PC-9 (cell line): ENCODE data around the gene OAS2. TPM values are rescaled to one million over a fixed set of nuclear protein-coding genes. Genes with fewer than 3 reads are reported as not detected.

ENCODE experiments used
- BruUV-seq: library from RNA; stranded (reverse); fragments of 400-500 nt; replicated peaks from 2 replicates; lab custom pipeline; 2021; lab: Mats Ljungman, UMichigan
- CTCF ChIA-PET: fragments of 300-600 bp; sonication (Branson Sonifier 250); formaldehyde crosslinking; loops from one replicate; lab custom pipeline; 2022; ENCODE audit warnings: antibody characterized with exemption; lab: Charles Lee
- POLR2A ChIA-PET: fragments of 300-600 bp; sonication (Branson Sonifier 250); formaldehyde crosslinking; loops from one replicate; lab custom pipeline; 2022; ENCODE audit warnings: antibody characterized with exemption; ENCODE audit not compliant: unreplicated experiment; lab: Charles Lee
- DNase-seq, 2 experiments: peaks; one replicate each; pipeline versions ENCODE4 v3.0.0 to v3.0.0-alpha.2; 2015 to 2022; ENCODE audit warnings: mixed read lengths in 1 of 2
- H2AFZ ChIP-seq: fragments of 200-600 bp; sonication (generic); 2 replicates; pipeline ENCODE4 v1.8.1; 2017; ENCODE audit warnings: antibody characterized with exemption
- H3F3A ChIP-seq: fragments of 200-600 bp; sonication (generic); 2 replicates; pipeline ENCODE4 v1.8.1; 2017; ENCODE audit warnings: antibody characterized with exemption, mild to moderate bottlenecking, low read depth; ENCODE audit not compliant: insufficient read depth
- H3K27ac ChIP-seq: fragments of 200-600 bp; sonication (generic); 2 replicates; pipeline ENCODE4 v1.6.1; 2016; ENCODE audit warnings: mixed run types
- H3K27me3 ChIP-seq: fragments of 200-600 bp; sonication (generic); 2 replicates; pipeline ENCODE4 v1.6.1; 2016; ENCODE audit warnings: low read depth, mixed run types; ENCODE audit not compliant: insufficient read depth
- H3K36me3 ChIP-seq: fragments of 200-600 bp; sonication (generic); 2 replicates; pipeline ENCODE4 v1.6.1; 2016; ENCODE audit warnings: low read depth, mixed run types
- H3K4me1 ChIP-seq: fragments of 200-600 bp; sonication (generic); replicated peaks from 2 replicates; pipeline ENCODE4 v1.6.1; 2016; ENCODE audit warnings: mixed run types; ENCODE audit not compliant: insufficient read depth
- H3K4me2 ChIP-seq: fragments of 200-600 bp; sonication (generic); 2 replicates; pipeline ENCODE4 v1.6.1; 2017; ENCODE audit warnings: mixed run types
- H3K4me3 ChIP-seq: fragments of 200-600 bp; sonication (generic); 2 replicates; pipeline ENCODE4 v1.6.1; 2016; ENCODE audit warnings: mixed run types
- H3K79me2 ChIP-seq: fragments of 200-600 bp; sonication (generic); 2 replicates; pipeline ENCODE4 v1.6.1; 2017; ENCODE audit warnings: low read depth, mixed run types
- H3K9me2 ChIP-seq: fragments of 200-600 bp; sonication (generic); 2 replicates; pipeline ENCODE4 v1.8.1; 2017; ENCODE audit warnings: mild to moderate bottlenecking; ENCODE audit not compliant: insufficient read depth
- H3K9me3 ChIP-seq: fragments of 200-600 bp; sonication (generic); 2 replicates; pipeline ENCODE4 v1.8.1; 2016; ENCODE audit warnings: low read depth; ENCODE audit not compliant: insufficient read depth
- H4K20me1 ChIP-seq: fragments of 200-600 bp; sonication (generic); 2 replicates; pipeline ENCODE4 v1.8.1; 2017; ENCODE audit not compliant: insufficient read depth
- CTCF ChIP-seq: fragments of 200-600 bp; sonication (generic); conservative IDR thresholded peaks from 2 replicates; pipeline ENCODE4 v1.6.1; 2017; ENCODE audit warnings: mixed run types, antibody characterized with exemption, mild to moderate bottlenecking, moderate library complexity
- EZH2 ChIP-seq: fragments of 200-600 bp; sonication (generic); IDR thresholded peaks from 2 replicates; pipeline ENCODE4 v1.8.0; 2017; ENCODE audit warnings: antibody characterized with exemption, low read depth
- intact Hi-C: fragments of 100-400 bp; cut with micrococcal nuclease; formaldehyde crosslinking; loops from one replicate; pipeline ENCODE4 v1.10.0; 2022; ENCODE audit not compliant: unreplicated experiment
- total RNA-seq: library from RNA; stranded (reverse); gene quantifications from 2 replicates; pipeline ENCODE4 v1.2.3, GENCODE V29; 2021

Gene OAS2
- total RNA-seq, 1 experiment from 2014 or later = 0.98 TPM

- Histone ChIP-seq H3K27me3 (no peaks in the 10 kb centered on the region), H3K9me2 (no peaks in the 10 kb centered on the region), H3K36me3 (no peaks in the 10 kb centered on the region), H3K4me2 (peak overlapping the region; percentile 53), H3K27ac (peak overlapping the region; percentile 78), H4K20me1 (no peaks in the 10 kb centered on the region), H3K4me1 (peaks cover 20% of the 10 kb centered on the region), H3K4me3 (no peak overlapping the region), H3K9me3 (no peaks in the 10 kb centered on the region), H3F3A (peaks cover 14% of the 10 kb centered on the region; the same call in 1 of the 2 replicates), H2AFZ (no peak overlapping the region; the same call in 1 of the 2 replicates), H3K79me2 (no peaks in the 10 kb centered on the region)
- POLR2A ChIA-PET = no interaction called here
- intact Hi-C loops = no loop called here
- DNase-seq = no peak
- CTCF ChIA-PET = interaction anchor here (0.6 to 1.3 kb wide), 2 partner anchors 49 to 343 kb away, joined by 4 to 6 read pairs; no protein-coding TSS in a partner anchor
- TF ChIP-seq CTCF (no peak), EZH2 (no peak)
- no TSS peak for BruUV-seq
These were observed 63.2 kb downstream of the OAS2 start for GRCh38 chr12:113041560-113041959.

DNA sequence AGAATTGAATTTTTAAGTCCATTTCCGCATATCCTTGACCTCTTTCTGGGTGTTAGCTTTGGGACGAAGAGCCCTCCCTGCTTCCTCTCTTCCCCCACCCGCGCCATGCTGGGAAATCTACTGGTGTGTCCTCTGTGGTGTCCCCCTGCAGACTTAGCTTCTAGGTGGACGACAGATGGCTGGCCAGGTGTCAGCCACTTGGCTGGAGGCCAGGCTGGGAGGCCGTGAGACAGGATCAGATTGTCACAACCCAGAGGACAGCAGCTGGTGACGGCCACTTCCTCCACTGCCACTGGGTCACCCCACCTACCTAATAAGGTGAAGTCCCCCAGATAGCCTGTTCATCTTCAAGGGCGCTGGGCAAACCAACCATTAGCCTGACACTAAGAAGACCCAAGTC is 64.9 kb downstream of the OAS2 start:
- Histone ChIP-seq H3K4me3 (no peak overlapping the region), H3K27ac (no peak overlapping the region), H3K79me2 (no peaks in the 10 kb centered on the region), H3K36me3 (no peaks in the 10 kb centered on the region), H3F3A (peaks cover 15% of the 10 kb centered on the region; the same call in 1 of the 2 replicates), H3K9me2 (no peaks in the 10 kb centered on the region), H3K4me2 (no peak overlapping the region), H4K20me1 (no peaks in the 10 kb centered on the region), H3K27me3 (no peaks in the 10 kb centered on the region), H2AFZ (no peak overlapping the region), H3K9me3 (no peaks in the 10 kb centered on the region), H3K4me1 (peaks cover 20% of the 10 kb centered on the region)
- no peak for TF ChIP-seq EZH2
- ChIA-PET POLR2A (no interaction called here), CTCF (no interaction called here)
- no peak for DNase-seq
- no TSS peak for BruUV-seq
- intact Hi-C loops = no loop called here

- H3K79me2 ChIP-seq = no peaks in the 10 kb centered on the region
- H3K27me3 ChIP-seq = no peaks in the 10 kb centered on the region
- peaks cover 18% of the 10 kb centered on the region; the same call in 1 of the 2 replicates for H3F3A ChIP-seq
- no peak for TF ChIP-seq EZH2
- TF ChIP-seq CTCF = no peak
- BruUV-seq = no TSS peak
- H3K27ac ChIP-seq = no peak overlapping the region
- H4K20me1 ChIP-seq = no peaks in the 10 kb centered on the region
- H3K4me2 ChIP-seq = no peak overlapping the region
- no peaks in the 10 kb centered on the region for H3K36me3 ChIP-seq
- ChIA-PET POLR2A (interaction anchor here (0.6 kb wide), 2 partner anchors 201 to 412 kb away, joined by 3 read pairs; no protein-coding TSS in a partner anchor), CTCF (interaction anchor here (0.6 kb wide), 2 partner anchors 330 to 1512 kb away, joined by 3 to 7 read pairs; no protein-coding TSS in a partner anchor)
- no peak overlapping the region for H2AFZ ChIP-seq
- no peaks in the 10 kb centered on the region for H3K9me2 ChIP-seq
- H3K4me3 ChIP-seq = no peak overlapping the region
- peaks cover 18% of the 10 kb centered on the region for H3K4me1 ChIP-seq
- H3K9me3 ChIP-seq = no peaks in the 10 kb centered on the region
- no peak for DNase-seq
- intact Hi-C loops = no loop called here
These were observed 66.2 kb downstream of the OAS2 start for GRCh38 chr12:113044516-113044915.
